Vagina (tissue), 2 donors: Measurements from ENCODE around the gene RMI2. TPM values are rescaled to one million over a fixed set of nuclear protein-coding genes. Genes with fewer than 3 reads are reported as not detected.
"Not testable (repeated sequence)": the region's sequence is repeated elsewhere in the genome, so short reads cannot be mapped to it uniquely, and the experiment has no call there.

ENCODE experiments used
- DNase-seq, 2 donors: peaks; one replicate each; pipeline ENCODE4 v3.0.0-alpha.2; 2017; ENCODE audit errors: extremely low spot score in 2 of 2
- H3K27ac ChIP-seq: fragments of 200-600 bp; sonication (generic); one replicate; pipeline ENCODE4 v1.5.1; 2019
- H3K27me3 ChIP-seq: fragments of 200-600 bp; sonication (generic); one replicate; pipeline ENCODE4 v1.5.1; 2019
- H3K36me3 ChIP-seq, 2 donors: fragments of 200-600 bp; sonication (generic); one replicate each; pipeline ENCODE4 v1.5.1; 2017 to 2019
- H3K4me1 ChIP-seq: fragments of 200-600 bp; sonication (generic); one replicate; pipeline ENCODE4 v1.5.1; 2019
- H3K4me3 ChIP-seq, 2 donors: fragments of 200-600 bp; sonication (generic); 1 replicate in 1 of 2; 2 replicates in 1 of 2; pipeline ENCODE4 v1.5.1; 2016 to 2019
- H3K9me3 ChIP-seq: fragments of 200-600 bp; sonication (generic); one replicate; pipeline ENCODE4 v1.5.1; 2019
- POLR2A ChIP-seq, 2 donors: fragments of 450-650 bp; IDR thresholded peaks; one replicate each; pipeline ENCODE4 v1.6.1; 2017; ENCODE audit warnings: antibody characterized with exemption in 2 of 2, mild to moderate bottlenecking in 2 of 2, moderate library complexity in 2 of 2
- POLR2AphosphoS5 ChIP-seq, 2 donors: sonication (generic); formaldehyde crosslinking; IDR thresholded peaks; one replicate each; pipeline ENCODE4 v1.9.0; 2017; ENCODE audit warnings: antibody characterized with exemption in 2 of 2, mild to moderate bottlenecking in 2 of 2, low read depth in 1 of 2; ENCODE audit not compliant: insufficient read depth in 1 of 2
- intact Hi-C: fragments of 100-400 bp; cut with DNase I; formaldehyde crosslinking; loops from one replicate; pipeline ENCODE4 v1.15.1; 2023
- total RNA-seq: library from RNA; depleted of rRNA; stranded (reverse); fragments of >200 nt; gene quantifications from one replicate; pipeline ENCODE4 v1.2.3, GENCODE V29; 2016
- TF ChIP-seq, protein P1 (sequence below), 3 experiments: fragments of 450-650 bp in 2 of 3; fragments of 200-600 bp in 1 of 3; sonication (generic) in 1 of 3; IDR thresholded peaks; one replicate each; pipeline ENCODE4 v1.5.1; 2017 to 2019; ENCODE audit warnings: antibody characterized with exemption in 3 of 3, mild to moderate bottlenecking in 2 of 3, moderate library complexity in 2 of 3

RMI2 gene
- total RNA-seq, 1 donor from 2014 or later: 0.74 TPM

DNA sequence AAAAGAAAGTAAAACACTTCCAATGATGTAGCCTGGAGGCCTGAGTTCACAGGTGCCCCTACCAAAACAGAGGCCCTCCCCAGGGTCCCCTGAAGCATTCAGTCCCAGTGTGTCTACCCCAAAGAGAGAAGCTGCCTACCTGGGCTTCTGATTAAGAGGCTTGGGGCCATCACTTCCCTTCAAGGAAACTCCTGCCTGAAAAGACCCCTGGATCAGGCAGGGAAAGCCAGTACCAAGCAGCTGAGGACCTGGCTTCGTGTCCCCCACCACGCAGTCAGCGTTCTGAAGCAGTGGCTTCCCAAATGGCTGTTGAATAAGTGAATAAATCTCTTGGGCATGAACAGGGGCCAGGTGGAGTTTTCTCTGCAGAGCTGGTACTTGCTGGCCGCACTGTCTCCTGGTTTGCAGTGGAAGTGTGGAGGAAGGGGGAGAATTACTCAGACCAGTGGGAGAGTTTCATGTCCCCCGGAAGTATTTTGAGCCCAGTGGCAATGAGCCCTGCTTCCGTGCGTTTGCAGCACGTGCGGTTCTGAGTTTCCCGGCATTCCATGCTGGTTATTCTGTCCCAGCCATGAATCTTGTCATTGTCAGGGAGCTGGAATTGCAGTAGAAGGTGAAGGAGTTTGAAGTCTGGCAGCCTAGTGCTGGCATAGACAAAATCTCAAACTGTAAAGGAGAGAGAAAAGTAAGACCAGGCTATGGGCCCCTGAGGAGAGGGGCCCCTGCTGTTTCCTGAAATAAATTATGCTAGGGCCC, 27.0 kb downstream of the RMI2 start:
- no peak for TF ChIP-seq POLR2AphosphoS5 (IDR thresholded peaks at IDR 0.05; ENCODE audit: insufficient read depth in 1 of 2, low read depth in 1 of 2)
- TF ChIP-seq, protein P1, sequence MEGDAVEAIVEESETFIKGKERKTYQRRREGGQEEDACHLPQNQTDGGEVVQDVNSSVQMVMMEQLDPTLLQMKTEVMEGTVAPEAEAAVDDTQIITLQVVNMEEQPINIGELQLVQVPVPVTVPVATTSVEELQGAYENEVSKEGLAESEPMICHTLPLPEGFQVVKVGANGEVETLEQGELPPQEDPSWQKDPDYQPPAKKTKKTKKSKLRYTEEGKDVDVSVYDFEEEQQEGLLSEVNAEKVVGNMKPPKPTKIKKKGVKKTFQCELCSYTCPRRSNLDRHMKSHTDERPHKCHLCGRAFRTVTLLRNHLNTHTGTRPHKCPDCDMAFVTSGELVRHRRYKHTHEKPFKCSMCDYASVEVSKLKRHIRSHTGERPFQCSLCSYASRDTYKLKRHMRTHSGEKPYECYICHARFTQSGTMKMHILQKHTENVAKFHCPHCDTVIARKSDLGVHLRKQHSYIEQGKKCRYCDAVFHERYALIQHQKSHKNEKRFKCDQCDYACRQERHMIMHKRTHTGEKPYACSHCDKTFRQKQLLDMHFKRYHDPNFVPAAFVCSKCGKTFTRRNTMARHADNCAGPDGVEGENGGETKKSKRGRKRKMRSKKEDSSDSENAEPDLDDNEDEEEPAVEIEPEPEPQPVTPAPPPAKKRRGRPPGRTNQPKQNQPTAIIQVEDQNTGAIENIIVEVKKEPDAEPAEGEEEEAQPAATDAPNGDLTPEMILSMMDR (IDR thresholded peaks at IDR 0.05): no peak
- TF ChIP-seq POLR2A (IDR thresholded peaks at IDR 0.05): no peak

DNA sequence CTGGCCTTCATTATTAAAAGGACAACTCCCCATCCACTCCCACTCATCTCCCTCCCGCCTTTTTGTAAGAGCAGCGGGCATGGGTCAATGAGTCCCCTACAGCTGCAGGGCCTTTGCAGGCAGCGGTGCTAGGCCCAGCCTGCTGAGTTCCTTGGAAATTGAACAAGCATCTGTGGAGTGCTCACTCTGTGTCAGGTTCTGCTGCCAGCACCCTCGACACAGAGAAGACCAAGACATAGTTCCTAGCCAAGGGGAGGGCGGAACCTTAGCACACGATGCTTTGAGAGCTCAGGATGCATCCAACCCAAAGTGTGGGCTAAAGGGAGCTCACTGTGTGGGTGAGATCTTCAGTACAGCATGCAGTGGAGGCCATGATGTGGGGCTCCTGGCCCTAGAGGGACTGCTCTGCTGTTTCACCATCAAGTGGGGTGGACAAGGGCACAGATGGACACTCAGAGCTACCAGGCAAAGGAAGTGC, 27.6 kb downstream of the RMI2 start:
- Histone ChIP-seq H3K4me1 (no peaks in the 10 kb centered on the region), H3K36me3 (no peaks in the 10 kb centered on the region), H3K27ac (no peak overlapping the region), H3K4me3 (no peak overlapping the region), H3K27me3 (no peaks in the 10 kb centered on the region), H3K9me3 (no peaks in the 10 kb centered on the region)
- no peak for DNase-seq
- intact Hi-C loops: no loop called here
- no peak for TF ChIP-seq POLR2A (IDR thresholded peaks at IDR 0.05)

More for the DNA sequence above, 27.0 kb downstream of the RMI2 start:
- H3K4me1 ChIP-seq: no peaks in the 10 kb centered on the region
- H3K27me3 ChIP-seq: no peaks in the 10 kb centered on the region
- no peak overlapping the region for H3K27ac ChIP-seq
- no peaks in the 10 kb centered on the region for H3K9me3 ChIP-seq
- intact Hi-C loops: no loop called here
- H3K36me3 ChIP-seq: no peaks in the 10 kb centered on the region
- H3K4me3 ChIP-seq: no peak overlapping the region
- DNase-seq: no peak

DNA sequence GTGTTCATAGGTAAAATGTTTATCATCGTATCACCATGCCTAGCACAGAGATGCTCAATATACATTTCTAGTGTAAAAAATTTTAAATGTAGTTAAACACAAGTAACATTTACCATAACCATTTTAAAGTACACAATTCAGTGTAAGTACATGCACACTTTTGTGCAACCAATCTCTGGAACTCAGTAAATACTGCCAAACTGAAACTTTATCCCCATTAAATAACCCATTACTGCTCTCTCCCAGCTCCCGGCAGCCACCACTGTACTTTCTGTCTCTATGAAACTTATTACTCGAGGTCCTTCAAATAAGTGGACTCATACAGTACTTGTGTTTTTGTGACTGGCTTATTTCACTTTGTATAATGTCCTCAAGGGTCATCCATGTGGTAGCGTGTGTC, 29.0 kb downstream of the RMI2 start:
- Histone ChIP-seq H3K9me3 (no peaks in the 10 kb centered on the region), H3K27ac (no peak overlapping the region), H3K4me1 (no peaks in the 10 kb centered on the region), H3K27me3 (no peaks in the 10 kb centered on the region), H3K36me3 (no peaks in the 10 kb centered on the region), H3K4me3 (no peak overlapping the region)
- TF ChIP-seq, protein P1 (IDR thresholded peaks at IDR 0.05): no peak
- TF ChIP-seq POLR2A (IDR thresholded peaks at IDR 0.05) (no peak), POLR2AphosphoS5 (IDR thresholded peaks at IDR 0.05; ENCODE audit: insufficient read depth in 1 of 2, low read depth in 1 of 2) (no peak)
- intact Hi-C loops: no loop called here
- no peak for DNase-seq

DNA sequence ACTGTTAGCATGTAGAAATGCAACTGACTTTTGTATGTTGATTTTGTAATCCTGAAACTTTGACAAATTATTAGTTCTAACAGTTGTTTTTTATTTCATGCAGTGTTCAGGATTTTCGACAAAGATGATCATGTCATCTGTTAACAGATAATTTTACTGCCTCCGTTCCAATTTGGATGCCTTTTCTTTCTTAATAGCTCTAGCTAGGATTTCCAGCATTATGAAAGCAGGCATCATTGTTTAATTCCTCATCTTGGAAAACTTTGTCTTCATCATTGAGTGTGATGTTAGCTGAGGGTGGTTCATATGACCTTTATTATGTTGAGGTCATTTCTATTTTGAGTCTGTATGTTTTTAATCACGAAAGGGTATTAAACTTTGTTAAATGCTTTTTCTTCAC, 31.9 kb downstream of the RMI2 start:
- no peak overlapping the region for H3K4me3 ChIP-seq
- intact Hi-C loops: no loop called here
- H3K27me3 ChIP-seq: no peaks in the 10 kb centered on the region
- no peaks in the 10 kb centered on the region for H3K9me3 ChIP-seq
- no peak overlapping the region for H3K27ac ChIP-seq
- no peaks in the 10 kb centered on the region for H3K4me1 ChIP-seq
- TF ChIP-seq, protein P1 (IDR thresholded peaks at IDR 0.05): no peak
- no peak for TF ChIP-seq POLR2A (IDR thresholded peaks at IDR 0.05)
- TF ChIP-seq POLR2AphosphoS5 (IDR thresholded peaks at IDR 0.05; ENCODE audit: insufficient read depth in 1 of 2, low read depth in 1 of 2): no peak
- DNase-seq: no peak
- no peaks in the 10 kb centered on the region for H3K36me3 ChIP-seq

DNA sequence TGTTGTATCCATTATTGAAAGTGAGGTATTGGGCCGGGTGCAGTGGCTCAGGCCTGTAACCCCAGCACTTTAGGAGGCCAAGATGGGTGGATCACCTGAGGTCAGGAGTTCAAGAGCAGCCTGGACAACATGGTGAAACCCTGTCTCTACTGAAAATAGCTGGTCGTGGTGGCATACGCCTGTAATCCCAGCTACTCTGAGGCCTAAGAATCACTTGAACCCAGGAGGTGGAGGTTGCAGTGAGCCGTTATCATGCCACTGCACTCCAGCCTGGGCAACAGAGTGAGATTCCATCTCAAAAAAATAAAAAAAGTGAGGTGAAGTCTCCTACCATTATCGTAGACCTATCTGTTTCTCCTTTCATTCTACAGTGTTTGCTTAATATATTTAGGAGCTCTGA, 33.7 kb downstream of the RMI2 start:
- H3K4me1 ChIP-seq, intact Hi-C loops, H3K9me3 ChIP-seq, H3K27ac ChIP-seq, DNase-seq, H3K4me3 ChIP-seq, H3K27me3 ChIP-seq, H3K36me3 ChIP-seq: not testable (repeated sequence)

DNA sequence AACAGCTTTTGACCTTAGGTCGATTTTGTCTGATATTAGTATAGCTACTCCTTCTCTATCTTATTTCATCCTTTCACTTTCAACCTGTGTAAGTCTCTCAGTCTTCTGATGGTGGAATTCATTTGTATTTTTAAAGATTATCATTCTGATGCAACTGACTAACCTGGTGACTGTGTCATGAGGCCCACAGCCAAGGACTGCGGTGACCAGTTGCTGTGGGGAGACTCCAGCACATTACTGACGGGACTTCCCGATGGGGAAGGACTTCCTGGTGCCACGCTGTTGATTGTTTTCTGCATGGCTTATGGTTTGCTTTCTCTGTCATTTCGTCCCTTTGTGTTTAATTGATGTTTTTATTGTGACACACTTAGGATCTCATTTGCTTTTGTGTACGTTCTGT, 34.2 kb downstream of the RMI2 start:
- H3K4me3 ChIP-seq: no peak overlapping the region
- H3K9me3 ChIP-seq: no peaks in the 10 kb centered on the region
- H3K27ac ChIP-seq: no peak overlapping the region
- TF ChIP-seq POLR2A (IDR thresholded peaks at IDR 0.05): no peak
- no peak for TF ChIP-seq POLR2AphosphoS5 (IDR thresholded peaks at IDR 0.05; ENCODE audit: insufficient read depth in 1 of 2, low read depth in 1 of 2)
- TF ChIP-seq, protein P1 (IDR thresholded peaks at IDR 0.05): no peak
- H3K27me3 ChIP-seq: no peaks in the 10 kb centered on the region
- no peaks in the 10 kb centered on the region for H3K36me3 ChIP-seq
- H3K4me1 ChIP-seq: no peaks in the 10 kb centered on the region
- no peak for DNase-seq
- intact Hi-C loops: no loop called here
